SK-N-SH treated with all-trans-retinoic acid at 6 μM for 48 hours (cell line): ENCODE measurements around the gene PAX5.

Source experiments
- ARNTL ChIP-seq: fragments of 450-650 bp; formaldehyde crosslinking; IDR thresholded peaks from 2 replicates; pipeline ENCODE4 v1.5.0; 2020; ENCODE audit warnings: low read depth, mild to moderate bottlenecking, moderate library complexity, borderline replicate concordance
- CREB5 ChIP-seq: fragments of 250-450 bp; sonication (Bioruptor Pico); IDR thresholded peaks from 2 replicates; pipeline ENCODE4 v1.5.1; 2020; ENCODE audit warnings: low read depth, mild to moderate bottlenecking, moderate library complexity
- CSRNP3 ChIP-seq: fragments of 250-450 bp; sonication (Bioruptor Pico); IDR thresholded peaks from 2 replicates; pipeline ENCODE4 v1.5.1; 2021; ENCODE audit warnings: mild to moderate bottlenecking, moderate library complexity
- ISL1 ChIP-seq: fragments of 250-450 bp; sonication (Bioruptor Pico); IDR thresholded peaks from 2 replicates; pipeline ENCODE4 v2.1.2; 2022; ENCODE audit warnings: mild to moderate bottlenecking, moderate library complexity
- PATZ1 ChIP-seq: fragments of 250-450 bp; sonication (Bioruptor Pico); IDR thresholded peaks from 2 replicates; pipeline ENCODE4 v1.8.0; 2020; ENCODE audit warnings: mild to moderate bottlenecking, moderate library complexity, borderline replicate concordance
- PPARA ChIP-seq: fragments of 250-450 bp; sonication (Bioruptor Pico); IDR thresholded peaks from 2 replicates; pipeline ENCODE4 v1.5.0; 2020; ENCODE audit warnings: mild to moderate bottlenecking, borderline replicate concordance
- RARB ChIP-seq: fragments of 250-450 bp; sonication (Bioruptor Pico); IDR thresholded peaks from 2 replicates; pipeline ENCODE4 v1.8.0; 2021; ENCODE audit warnings: mild to moderate bottlenecking, moderate library complexity
- TSHZ2 ChIP-seq: fragments of 250-450 bp; sonication (Bioruptor Pico); IDR thresholded peaks from 2 replicates; pipeline ENCODE4 v1.5.0; 2020; ENCODE audit warnings: mild to moderate bottlenecking, moderate library complexity
- ZFP3 ChIP-seq: fragments of 250-450 bp; sonication (Bioruptor Pico); IDR thresholded peaks from 2 replicates; pipeline ENCODE4 v1.5.0; 2020; ENCODE audit warnings: mild to moderate bottlenecking, moderate library complexity
- ZFP30 ChIP-seq: fragments of 450-650 bp; formaldehyde crosslinking; IDR thresholded peaks from 2 replicates; pipeline ENCODE4 v1.5.0; 2022; ENCODE audit warnings: mild to moderate bottlenecking, moderate library complexity
- ZNF70 ChIP-seq: fragments of 450-650 bp; formaldehyde crosslinking; IDR thresholded peaks from 2 replicates; pipeline ENCODE4 v1.5.0; 2020; ENCODE audit warnings: mild to moderate bottlenecking, moderate library complexity
- ZNF8 ChIP-seq: fragments of 450-650 bp; formaldehyde crosslinking; IDR thresholded peaks from 2 replicates; pipeline ENCODE4 v1.5.0; 2020; ENCODE audit warnings: mild to moderate bottlenecking, moderate library complexity

GRCh38 chr9:36903541-36904435, 130.3 kb downstream of the PAX5 start:
- TF ChIP-seq ZNF70 (no peak), PPARA (no peak), ZFP30 (CRISPR knock-in tag) (no peak), ZFP3 (CRISPR knock-in tag) (no peak), PATZ1 (CRISPR knock-in tag) (no peak), ZNF8 (CRISPR knock-in tag) (no peak), TSHZ2 (no peak), ARNTL (CRISPR knock-in tag) (no peak), RARB (CRISPR knock-in tag) (no peak), CREB5 (no peak), CSRNP3 (CRISPR knock-in tag) (no peak), ISL1 (CRISPR knock-in tag) (no peak)
